ENCODE measurements around the gene FHIT.

Gene FHIT

GRCh38 chr3:60979461-60980341 lies 271.6 kb downstream of the FHIT start:
- no peak for DNase-seq

DNA sequence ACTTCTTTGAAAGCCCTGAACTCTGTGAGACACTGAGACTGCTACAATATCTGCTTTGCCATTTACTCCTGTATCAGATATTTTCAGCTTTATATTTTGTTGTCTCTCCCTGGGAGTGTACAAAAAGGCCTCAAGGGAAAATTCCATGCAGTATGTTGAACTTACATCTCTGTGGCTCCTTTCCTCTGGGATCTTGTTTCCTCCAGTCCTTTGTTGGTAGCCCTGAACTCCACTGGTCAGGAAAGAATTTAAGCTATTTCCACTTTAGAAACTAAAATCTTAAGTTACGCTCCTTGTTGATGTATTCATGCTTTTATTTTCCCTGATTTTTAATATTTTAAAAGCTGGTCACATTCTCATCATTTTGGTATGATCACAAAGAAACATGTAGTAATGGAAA lies 277.9 kb downstream of the FHIT start:
- DNase-seq = no peak

DNA sequence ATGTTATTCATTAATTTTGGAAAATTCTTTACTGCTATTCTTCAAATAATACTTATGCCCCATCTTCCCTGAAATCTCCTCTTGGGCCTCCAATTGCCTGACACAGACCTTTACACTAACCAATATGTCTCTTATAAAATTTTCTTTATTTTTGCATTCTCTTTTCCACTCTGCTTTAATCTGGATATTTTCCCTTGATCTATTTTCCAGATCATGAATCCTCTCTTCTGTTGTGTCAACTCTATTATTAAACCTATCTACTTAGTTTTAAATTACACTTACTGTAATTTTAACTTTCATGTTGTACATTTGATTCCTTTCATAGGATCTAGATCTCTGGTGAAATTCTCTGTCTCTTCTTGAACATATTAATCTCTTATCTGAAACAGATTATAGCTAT lies 278.7 kb downstream of the FHIT start:
- no peak for DNase-seq

DNA sequence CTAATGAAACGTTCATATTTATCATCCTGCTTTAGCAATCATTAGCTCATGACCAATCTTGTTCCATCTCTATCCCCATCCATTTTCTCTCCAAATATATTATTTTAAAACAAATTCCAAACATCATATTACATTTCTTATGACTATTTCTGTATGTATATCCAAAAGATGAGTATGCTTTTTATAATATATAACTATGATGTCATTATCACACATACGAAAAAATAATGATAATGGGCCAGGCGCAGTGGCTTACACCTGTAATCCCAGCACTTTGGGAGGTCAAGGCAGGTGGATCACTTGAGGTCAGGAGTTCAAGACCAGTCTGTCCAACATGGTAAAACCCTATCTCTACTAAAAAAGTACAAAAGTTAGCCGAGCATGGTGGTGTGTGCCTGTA lies 280.4 kb downstream of the FHIT start:
- DNase-seq = no peak

- peak; percentile 1 for DNase-seq
Observed at GRCh38 chr3:60967141-60967540, 284.1 kb downstream of the FHIT start.

- DNase-seq = no peak
Observed at GRCh38 chr3:60957541-60957940, 293.7 kb downstream of the FHIT start.

DNA sequence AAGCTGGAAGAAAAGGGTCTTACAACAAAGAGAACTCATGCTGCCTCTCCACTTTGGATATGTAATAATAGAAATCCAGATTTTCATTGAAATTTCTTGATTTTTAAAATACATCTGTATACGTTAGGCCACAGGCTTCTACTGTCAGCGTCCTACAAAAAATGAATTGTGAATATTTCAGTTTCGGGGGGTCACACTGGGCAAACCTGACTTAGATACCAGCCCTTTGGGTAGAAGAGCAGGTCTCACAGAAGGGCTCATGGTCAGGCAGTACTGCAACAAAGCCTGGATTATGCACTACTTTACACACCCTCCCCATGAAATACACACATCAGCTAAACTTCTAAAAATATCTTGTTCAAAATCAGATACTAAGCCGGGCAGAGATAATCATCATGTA lies 294.5 kb downstream of the FHIT start:
- DNase-seq = no peak

DNA sequence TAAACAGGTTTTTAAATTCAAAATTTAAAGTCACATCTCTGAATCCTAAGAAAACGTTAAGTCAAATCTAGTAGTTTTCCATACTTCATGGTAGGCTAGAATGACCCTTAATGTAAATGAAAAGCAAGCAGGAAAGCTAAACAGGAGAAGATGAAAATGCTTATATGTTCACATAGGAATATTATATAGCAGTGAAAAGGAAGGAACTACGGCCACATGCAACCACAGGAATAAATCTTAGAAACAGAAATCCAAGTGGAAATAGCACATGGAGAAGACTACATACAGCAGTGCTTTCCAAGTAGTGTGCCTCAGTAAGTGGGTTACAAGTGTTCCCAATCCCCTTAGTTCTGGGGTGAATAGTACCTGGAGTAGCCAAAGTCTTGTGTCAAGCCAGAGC lies 296.2 kb downstream of the FHIT start:
- DNase-seq = no peak

DNA sequence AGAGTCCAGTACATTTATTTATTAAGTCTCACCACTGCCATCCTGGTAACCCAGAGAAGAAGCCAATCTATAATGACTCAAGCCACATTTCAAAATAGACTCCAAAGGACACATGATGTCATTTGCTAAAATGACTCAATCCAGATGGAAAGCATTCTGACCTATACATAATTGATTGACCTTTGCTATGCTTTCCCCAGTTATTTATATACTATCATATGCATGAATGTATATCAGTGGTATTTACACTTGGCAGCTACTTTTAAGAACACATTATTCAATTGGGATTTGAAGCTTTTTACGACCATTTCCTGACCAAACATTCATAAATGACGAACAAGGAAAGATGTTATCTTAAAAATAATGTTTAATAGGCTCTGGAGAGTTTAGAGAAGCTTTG lies 297.2 kb downstream of the FHIT start:
- DNase-seq = no peak

DNA sequence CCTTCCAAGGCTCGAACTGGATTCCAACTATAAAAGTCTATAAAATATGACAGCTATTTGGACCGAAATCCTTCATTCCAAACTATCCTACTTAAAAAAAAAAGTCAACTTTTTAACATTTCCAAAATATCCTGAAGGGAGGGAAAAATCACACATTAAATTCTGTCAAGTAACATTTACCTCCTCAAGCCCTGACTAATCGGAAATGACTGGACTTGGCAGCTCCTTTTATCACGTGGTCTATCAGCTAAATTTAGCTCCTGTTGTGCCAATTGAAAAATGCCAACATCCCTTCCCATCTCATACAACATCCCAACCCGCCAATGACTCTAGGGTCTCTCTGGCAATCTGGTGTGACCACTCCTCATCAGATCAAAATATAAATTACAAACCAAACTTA lies 297.9 kb downstream of the FHIT start:
- no peak for DNase-seq

DNA sequence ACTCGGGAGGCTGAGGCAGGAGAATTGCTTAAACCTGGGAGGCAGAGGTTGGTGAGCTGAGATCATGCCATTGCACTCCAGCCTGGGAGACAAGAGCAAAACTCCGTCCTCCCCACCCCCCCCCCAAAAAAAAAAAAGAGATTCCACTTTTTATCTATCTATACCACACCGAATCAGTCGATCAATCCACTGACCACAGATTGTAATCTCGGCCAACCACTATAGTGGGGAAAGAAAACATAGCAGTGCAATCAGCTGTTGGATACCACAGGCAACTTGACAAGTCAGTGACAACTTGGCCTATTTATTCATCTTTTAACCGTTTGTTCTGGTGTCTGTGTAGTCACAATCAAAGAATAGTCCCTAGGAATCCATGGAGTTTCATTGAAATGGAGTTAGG lies 299.2 kb downstream of the FHIT start:
- DNase-seq = no peak

GRCh38 chr3:60949146-60949545 lies 302.1 kb downstream of the FHIT start:
- no peak for DNase-seq

- DNase-seq = peak; percentile 67
Observed at GRCh38 chr3:60948488-60948887, 302.8 kb downstream of the FHIT start.

DNA sequence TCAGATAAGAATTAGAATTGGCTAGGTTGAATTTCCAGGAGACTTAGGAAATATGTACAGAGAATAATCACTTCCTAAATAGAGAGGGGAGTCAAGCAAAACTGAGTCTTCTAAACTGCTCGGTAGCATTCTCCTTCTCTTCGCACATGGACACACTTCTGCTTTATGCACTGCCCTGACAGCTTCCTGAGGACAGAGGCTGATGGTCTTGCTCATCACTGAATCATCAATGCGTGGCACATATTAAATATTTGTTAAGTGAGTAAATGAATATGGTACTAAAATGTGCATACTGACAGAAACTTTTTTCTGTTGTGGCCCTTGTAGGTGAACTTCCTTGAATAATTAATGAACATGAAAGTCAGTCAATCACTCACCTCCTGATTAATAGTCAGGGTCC lies 315.5 kb downstream of the FHIT start:
- DNase-seq = peak; percentile 2

- DNase-seq = no peak
Observed at GRCh38 chr3:60933824-60934223, 317.4 kb downstream of the FHIT start.

DNA sequence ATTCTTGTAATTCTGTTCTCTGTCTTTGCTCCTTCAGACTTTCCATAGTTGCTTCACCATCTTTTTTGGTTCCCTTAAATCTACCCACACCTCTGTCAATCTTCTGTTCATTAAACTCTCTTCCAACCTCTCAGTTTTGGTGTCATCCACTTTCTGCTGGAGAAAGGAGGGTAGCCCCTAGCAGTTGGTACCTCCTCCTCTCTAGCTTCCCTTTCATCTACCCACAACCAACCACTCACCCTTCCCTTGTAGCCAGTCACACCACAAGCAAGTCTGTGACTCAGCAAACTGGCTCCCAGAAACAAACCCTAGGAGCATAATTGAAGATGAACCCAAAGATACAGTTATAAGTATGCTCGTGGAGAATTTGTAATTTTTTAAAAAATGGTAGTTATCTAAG lies 318.6 kb downstream of the FHIT start:
- DNase-seq = peak; percentile 13

DNA sequence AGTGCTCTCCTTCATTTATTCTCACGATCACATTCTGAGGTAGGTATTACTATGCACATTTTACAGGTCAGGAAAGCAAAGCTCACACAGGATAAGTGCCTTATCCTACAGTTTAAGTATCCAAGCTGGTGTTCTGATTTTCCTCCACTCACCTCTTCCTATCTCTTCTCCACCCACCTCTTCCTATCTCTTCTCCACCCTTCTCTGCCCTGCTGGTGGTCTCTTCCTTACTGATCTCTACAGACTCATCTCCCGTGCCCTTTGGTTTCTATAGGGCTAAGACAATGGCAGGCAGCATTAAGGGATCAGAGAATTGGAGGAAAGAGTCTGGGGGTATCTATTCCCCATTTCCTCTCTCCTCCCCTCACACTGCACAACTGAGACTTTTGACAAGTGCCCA lies 319.1 kb downstream of the FHIT start:
- peak; percentile 6 for DNase-seq

DNA sequence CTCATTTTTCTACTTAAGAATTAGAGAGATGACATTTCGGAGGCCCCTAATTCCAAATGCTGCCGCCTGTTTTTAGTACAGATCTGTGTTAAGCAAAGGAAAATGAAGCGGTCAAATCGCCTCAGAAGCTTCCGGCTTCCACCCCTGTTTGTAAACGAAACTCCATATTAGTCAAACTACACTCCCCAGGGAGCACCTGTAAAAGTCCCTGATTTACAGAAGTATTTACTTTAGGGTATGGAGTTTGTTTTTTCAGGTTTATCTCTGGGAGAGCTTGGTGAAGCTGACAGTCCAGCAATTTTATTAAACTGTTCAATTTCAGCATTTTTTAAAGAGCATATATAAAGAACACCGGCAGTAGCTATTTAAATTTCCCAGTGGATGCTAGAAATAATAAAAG lies 319.8 kb downstream of the FHIT start:
- peak; percentile 41 for DNase-seq

- no peak for DNase-seq
Observed at GRCh38 chr3:60920519-60920918, 330.7 kb downstream of the FHIT start.

DNA sequence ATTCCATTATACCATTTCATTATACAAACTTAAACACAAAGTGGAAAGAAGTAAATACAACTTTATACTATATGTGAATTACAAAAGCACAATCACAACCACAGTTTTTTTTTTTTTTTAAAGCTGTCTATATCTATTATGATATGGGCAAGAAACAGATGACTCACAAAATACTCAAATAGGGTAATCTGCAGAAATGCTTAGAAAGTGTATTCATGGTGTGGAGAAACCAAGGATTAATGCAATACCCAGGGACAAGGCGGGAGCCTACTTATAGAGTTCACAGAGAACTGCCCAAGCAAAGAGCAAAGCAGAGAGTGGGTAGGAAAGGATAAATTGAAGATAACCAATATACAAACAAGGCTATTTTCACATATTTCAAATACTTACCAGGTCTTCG lies 332.0 kb downstream of the FHIT start:
- DNase-seq = no peak

- DNase-seq = peak; percentile 46
Observed at GRCh38 chr3:60917141-60917540, 334.1 kb downstream of the FHIT start.

DNA sequence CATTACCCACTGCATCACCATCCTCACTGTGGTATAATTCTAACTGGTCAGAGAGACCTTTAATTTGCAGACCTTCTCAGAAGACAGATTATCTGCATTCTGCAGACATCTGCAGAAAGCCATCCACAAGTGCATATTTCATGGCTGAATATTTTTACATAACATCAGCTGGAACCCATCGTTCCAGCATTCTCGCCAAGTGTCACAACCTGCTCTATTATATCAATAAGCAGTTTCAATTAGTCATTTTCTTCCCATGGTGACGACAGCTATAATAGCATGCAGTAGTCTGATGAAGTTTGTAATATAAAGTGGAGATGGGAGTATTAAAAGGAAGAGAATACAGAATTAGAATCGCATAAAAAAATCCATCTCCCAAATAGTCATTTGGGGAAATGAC lies 334.7 kb downstream of the FHIT start:
- no peak for DNase-seq

GRCh38 chr3:60913474-60913873 lies 337.8 kb downstream of the FHIT start:
- DNase-seq = no peak

DNA sequence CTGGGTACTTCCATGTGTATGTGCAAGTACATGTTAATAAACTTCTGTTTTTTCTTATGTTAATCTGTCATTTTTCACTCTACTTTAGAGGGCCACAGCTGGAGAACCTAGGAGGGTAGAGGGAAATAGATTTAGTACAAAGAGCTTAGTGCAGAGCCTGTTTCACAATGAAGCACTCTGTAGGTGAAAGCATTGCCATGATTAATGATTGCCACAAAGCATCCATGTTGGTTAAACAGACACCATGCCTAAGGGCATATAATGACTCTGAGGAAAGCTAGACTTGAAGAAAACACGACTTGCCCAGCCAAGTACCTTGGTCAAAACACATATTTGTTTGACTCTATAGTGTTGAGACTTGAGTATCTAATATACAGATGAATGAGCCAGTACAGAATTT lies 338.4 kb downstream of the FHIT start:
- DNase-seq = no peak

DNA sequence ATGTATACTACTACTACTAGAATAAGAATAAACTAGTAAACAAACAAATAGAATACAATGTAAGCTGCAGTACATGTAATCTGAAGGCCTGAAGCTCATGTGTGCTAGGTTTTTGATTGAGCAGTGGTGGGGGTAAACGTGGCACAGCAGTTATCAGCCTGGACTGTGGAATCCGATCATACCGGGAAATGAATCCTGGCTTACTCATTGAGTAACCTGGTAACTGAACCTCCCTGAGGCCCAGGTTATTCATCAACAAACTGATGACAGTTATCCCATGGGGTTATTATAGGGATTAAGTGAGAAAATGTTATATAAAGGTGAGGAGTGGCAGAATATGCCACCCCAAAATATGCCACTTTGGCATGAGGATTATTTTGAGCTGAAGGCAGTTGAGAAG lies 339.1 kb downstream of the FHIT start:
- no peak for DNase-seq

Measured in DMS53 (cell line).